Hepatocyte (in vitro differentiated cells): ENCODE results near the gene OSR1. TPM values are rescaled to one million over a fixed set of nuclear protein-coding genes. Genes with fewer than 3 reads are reported as not detected.
A peak's percentile ranks its signal among the peaks of the same experiment; 100 is the strongest.

Experiments used
- DNase-seq: peaks from one replicate; pipeline ENCODE4 v3.0.0-alpha.2; 2016; ENCODE audit warnings: low spot score
- H2AFZ ChIP-seq: fragments of 200-600 bp; sonication (generic); 2 replicates; pipeline ENCODE4 v1.6.0; 2016; ENCODE audit warnings: antibody characterized with exemption, mild to moderate bottlenecking
- H3K27ac ChIP-seq: fragments of 200-600 bp; sonication (generic); 2 replicates; pipeline ENCODE4 v1.5.1; 2016; ENCODE audit warnings: mild to moderate bottlenecking
- H3K27me3 ChIP-seq: fragments of 200-600 bp; sonication (generic); 2 replicates; pipeline ENCODE4 v1.6.1; 2016
- H3K36me3 ChIP-seq: fragments of 200-600 bp; sonication (generic); replicated peaks from 2 replicates; pipeline ENCODE4 v1.5.1; 2016; ENCODE audit warnings: low read depth; ENCODE audit not compliant: insufficient read depth
- H3K4me1 ChIP-seq: fragments of 200-600 bp; sonication (generic); 2 replicates; pipeline ENCODE4 v1.5.1; 2016; ENCODE audit warnings: mild to moderate bottlenecking, moderate library complexity; ENCODE audit not compliant: insufficient read depth
- H3K4me2 ChIP-seq: fragments of 200-600 bp; sonication (generic); 2 replicates; pipeline ENCODE4 v1.6.0; 2016
- H3K4me3 ChIP-seq: fragments of 200-600 bp; sonication (generic); 2 replicates; pipeline ENCODE4 v1.5.1; 2016; ENCODE audit warnings: mild to moderate bottlenecking
- H3K79me2 ChIP-seq: fragments of 200-600 bp; sonication (generic); 2 replicates; pipeline ENCODE4 v1.6.0; 2017; ENCODE audit warnings: mild to moderate bottlenecking
- H3K9me2 ChIP-seq: fragments of 200-600 bp; sonication (generic); replicated peaks from 2 replicates; pipeline ENCODE4 v1.6.0; 2017; ENCODE audit warnings: mild to moderate bottlenecking; ENCODE audit not compliant: insufficient read depth
- H3K9me3 ChIP-seq: fragments of 200-600 bp; sonication (generic); 2 replicates; pipeline ENCODE4 v1.5.1; 2016; ENCODE audit warnings: low read depth, mild to moderate bottlenecking
- H4K20me1 ChIP-seq: fragments of 200-600 bp; sonication (generic); 2 replicates; pipeline ENCODE4 v1.6.0; 2016; ENCODE audit warnings: mild to moderate bottlenecking; ENCODE audit not compliant: insufficient read depth, poor library complexity, severe bottlenecking
- EZH2 ChIP-seq: fragments of 200-600 bp; sonication (generic); IDR thresholded peaks from 2 replicates; pipeline ENCODE4 v1.6.1; 2016; ENCODE audit warnings: antibody characterized with exemption, mild to moderate bottlenecking, borderline replicate concordance
- EZH2phosphoT487 ChIP-seq: fragments of 200-600 bp; sonication (generic); IDR thresholded peaks from one replicate; pipeline ENCODE4 v1.6.1; 2018; ENCODE audit warnings: antibody characterized with exemption, mild to moderate bottlenecking, low read depth, moderate library complexity; ENCODE audit not compliant: unreplicated experiment, severe bottlenecking
- WGBS: methylation state at CpG from one replicate; pipeline ENCODE4 v1.1.6; 2016; ENCODE audit warnings: low lambda C conversion rate; ENCODE audit errors: missing lambda C conversion rate; 5-methylcytosine and 5-hydroxymethylcytosine counted together
- polyA plus RNA-seq: library from polyadenylated mRNA; unstranded; fragments of >200 nt; fragmentation: Nextera tagmentation; extraction: Ambion mirVana; gene quantifications from 2 replicates; pipeline ENCODE4 v1.2.1, GENCODE V29; 2016
- total RNA-seq: library from RNA; depleted of rRNA; stranded (reverse); fragments of >200 nt; gene quantifications from 2 replicates; pipeline ENCODE4 v1.2.3, GENCODE V29; 2014
- TF ChIP-seq, protein P1 (sequence below): fragments of 200-600 bp; sonication (generic); IDR thresholded peaks from 2 replicates; pipeline ENCODE4 v1.5.1; 2016; ENCODE audit warnings: antibody characterized with exemption, mild to moderate bottlenecking; ENCODE audit not compliant: poor library complexity

OSR1 gene
- total and polyA plus RNA-seq, 2 experiments from 2014 or later, result 19.8 to 45.7 TPM

DNA sequence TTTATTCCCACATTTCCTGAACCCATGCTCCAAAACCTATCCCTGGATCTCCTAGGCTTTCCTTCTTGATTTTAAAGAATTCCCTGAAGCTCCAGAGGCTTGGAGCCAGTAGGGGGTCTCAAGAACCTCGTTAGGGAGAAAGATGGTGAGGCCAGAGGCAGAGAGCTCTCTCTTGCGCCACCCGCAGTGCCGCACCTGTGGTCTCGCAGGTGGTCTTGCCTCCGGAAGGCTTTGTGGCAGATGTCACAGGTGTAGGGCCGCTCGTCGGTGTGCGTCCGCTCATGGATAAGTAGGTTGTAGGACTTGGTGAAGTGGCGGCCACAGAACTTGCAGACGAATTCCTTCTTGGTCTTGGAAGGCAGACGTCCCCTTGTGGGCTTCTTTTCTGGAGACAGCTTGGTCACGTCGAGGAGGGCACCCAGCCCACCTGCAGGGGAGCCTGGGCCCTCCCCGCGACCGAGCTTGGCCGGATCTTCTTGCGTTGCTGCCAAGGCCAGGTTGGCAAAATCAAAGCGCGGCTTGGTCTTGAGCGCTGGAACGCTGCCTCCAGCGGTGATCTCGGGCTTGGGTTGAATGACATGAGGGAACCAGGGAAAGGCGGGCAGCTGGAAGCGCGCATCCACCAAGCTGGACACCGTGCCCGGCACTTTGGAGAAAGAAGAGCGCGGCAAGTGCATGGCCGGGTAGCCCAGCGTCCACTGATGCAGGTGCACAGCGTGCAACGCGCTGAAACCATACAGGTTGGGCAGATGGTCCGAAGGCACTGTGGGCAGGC is 5.3 kb downstream of the OSR1 start:
- 69% methylated on average over 40 of the region's 40 CpGs for WGBS
- TF ChIP-seq EZH2phosphoT487, result no peak
- TF ChIP-seq, protein P1, sequence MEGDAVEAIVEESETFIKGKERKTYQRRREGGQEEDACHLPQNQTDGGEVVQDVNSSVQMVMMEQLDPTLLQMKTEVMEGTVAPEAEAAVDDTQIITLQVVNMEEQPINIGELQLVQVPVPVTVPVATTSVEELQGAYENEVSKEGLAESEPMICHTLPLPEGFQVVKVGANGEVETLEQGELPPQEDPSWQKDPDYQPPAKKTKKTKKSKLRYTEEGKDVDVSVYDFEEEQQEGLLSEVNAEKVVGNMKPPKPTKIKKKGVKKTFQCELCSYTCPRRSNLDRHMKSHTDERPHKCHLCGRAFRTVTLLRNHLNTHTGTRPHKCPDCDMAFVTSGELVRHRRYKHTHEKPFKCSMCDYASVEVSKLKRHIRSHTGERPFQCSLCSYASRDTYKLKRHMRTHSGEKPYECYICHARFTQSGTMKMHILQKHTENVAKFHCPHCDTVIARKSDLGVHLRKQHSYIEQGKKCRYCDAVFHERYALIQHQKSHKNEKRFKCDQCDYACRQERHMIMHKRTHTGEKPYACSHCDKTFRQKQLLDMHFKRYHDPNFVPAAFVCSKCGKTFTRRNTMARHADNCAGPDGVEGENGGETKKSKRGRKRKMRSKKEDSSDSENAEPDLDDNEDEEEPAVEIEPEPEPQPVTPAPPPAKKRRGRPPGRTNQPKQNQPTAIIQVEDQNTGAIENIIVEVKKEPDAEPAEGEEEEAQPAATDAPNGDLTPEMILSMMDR, result no peak
- TF ChIP-seq EZH2, result no peak
- Histone ChIP-seq H3K4me2 (peak overlapping the region; percentile 54), H3K9me2 (no peaks in the 10 kb centered on the region), H3K4me3 (no peak overlapping the region), H2AFZ (no peak overlapping the region), H3K9me3 (no peaks in the 10 kb centered on the region), H3K79me2 (peaks cover 61% of the 10 kb centered on the region), H3K27me3 (peaks cover 65% of the 10 kb centered on the region), H3K4me1 (peaks cover 15% of the 10 kb centered on the region), H3K36me3 (no peaks in the 10 kb centered on the region), H4K20me1 (peaks cover 10% of the 10 kb centered on the region), H3K27ac (no peak overlapping the region)
- DNase-seq, result no peak

DNA sequence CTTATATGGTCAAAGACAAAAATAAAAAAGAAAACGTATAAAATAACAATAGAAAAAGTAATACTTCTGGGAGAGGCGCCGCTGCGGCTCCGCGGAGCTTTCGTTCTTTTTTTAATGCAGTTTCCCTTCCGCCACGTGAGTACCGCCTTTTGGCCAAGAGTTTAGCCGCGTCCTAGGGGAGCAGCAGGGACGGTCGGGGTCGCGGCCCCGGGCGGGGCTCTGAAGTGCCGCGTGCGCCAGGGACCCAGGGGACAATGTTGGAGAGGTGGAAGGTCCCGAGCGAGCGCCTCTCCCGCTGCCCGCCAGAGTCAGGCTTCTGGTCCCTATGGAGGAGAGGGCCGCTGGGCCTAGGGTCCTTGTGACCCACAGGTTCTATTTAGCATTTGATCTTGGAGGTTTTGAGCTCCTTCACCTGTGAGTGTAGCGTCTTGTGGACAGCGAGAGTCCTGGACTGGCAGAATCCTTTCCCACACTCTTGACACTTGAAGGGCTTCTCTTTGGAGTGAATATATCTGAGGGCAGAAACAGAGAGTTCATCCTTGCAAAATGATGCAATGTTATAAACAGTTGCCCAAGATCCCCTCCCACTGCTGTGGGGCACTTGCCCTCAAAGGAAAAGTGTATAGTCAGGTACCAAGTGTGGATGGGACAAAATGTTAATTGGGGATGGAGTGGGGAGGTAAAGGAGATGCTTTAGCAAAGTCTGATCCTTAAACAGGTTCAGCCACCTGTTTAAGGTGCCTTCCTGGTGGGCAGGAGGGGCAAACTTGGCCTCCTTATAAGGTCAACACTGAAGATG is 6.3 kb downstream of the OSR1 start:
- Histone ChIP-seq H3K4me3 (no peak overlapping the region), H3K4me2 (peak overlapping the region; percentile 69), H3K27me3 (peaks cover 61% of the 10 kb centered on the region), H3K36me3 (no peaks in the 10 kb centered on the region), H3K4me1 (peaks cover 17% of the 10 kb centered on the region), H2AFZ (no peak overlapping the region), H3K79me2 (peaks cover 57% of the 10 kb centered on the region), H4K20me1 (peaks cover 10% of the 10 kb centered on the region), H3K27ac (no peak overlapping the region), H3K9me3 (no peaks in the 10 kb centered on the region), H3K9me2 (no peaks in the 10 kb centered on the region)
- TF ChIP-seq EZH2, result peak; percentile 42
- TF ChIP-seq, protein P1, result no peak
- TF ChIP-seq EZH2phosphoT487, result no peak
- WGBS, result 46% methylated on average over 29 of the region's 29 CpGs
- DNase-seq, result no peak

DNA sequence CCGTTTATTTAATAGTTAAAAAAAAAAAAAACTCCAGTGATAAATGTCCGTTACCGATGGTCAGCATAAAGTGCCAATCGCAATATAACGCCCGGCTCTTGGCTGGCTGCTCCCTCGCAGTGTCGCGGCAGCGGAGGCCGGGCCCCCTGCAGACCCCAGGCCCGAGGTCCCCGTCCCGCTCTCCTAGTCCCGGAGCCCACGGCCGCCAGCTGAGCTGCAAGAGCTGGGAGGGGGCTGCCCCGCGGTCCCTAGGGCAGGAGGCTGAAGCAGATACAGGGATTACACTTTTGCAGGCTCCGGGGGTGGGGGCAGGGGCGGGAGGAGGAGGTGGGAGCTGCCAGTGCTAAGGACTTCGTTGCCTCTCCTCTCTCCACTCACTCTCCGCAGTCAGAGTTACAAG is 6.9 kb downstream of the OSR1 start:
- H3K27me3 ChIP-seq, result peaks cover 56% of the 10 kb centered on the region
- H2AFZ ChIP-seq, result no peak overlapping the region
- H3K27ac ChIP-seq, result no peak overlapping the region
- peak overlapping the region; percentile 69 for H3K4me2 ChIP-seq
- peaks cover 6% of the 10 kb centered on the region for H4K20me1 ChIP-seq
- no peaks in the 10 kb centered on the region for H3K9me2 ChIP-seq
- no peaks in the 10 kb centered on the region for H3K9me3 ChIP-seq
- peaks cover 57% of the 10 kb centered on the region for H3K79me2 ChIP-seq
- 49% methylated on average over 22 of the region's 23 CpGs for WGBS
- DNase-seq, result no peak
- no peaks in the 10 kb centered on the region for H3K36me3 ChIP-seq
- no peak for TF ChIP-seq EZH2phosphoT487
- TF ChIP-seq, protein P1, result no peak
- no peak for TF ChIP-seq EZH2
- H3K4me1 ChIP-seq, result peaks cover 19% of the 10 kb centered on the region
- H3K4me3 ChIP-seq, result no peak overlapping the region
